ENCODE measurements around the gene TUBGCP4. TPM values are rescaled to one million over a fixed set of nuclear protein-coding genes. Genes with fewer than 3 reads are reported as not detected.

The TUBGCP4 gene
- total and polyA plus RNA-seq, 9 of the 15 experiments (the other 6 are each of a cell fraction or from before 2014, with no cell fraction given), result 10.7 to 50.2 (median 29.6) TPM

- TF ChIP-seq NR3C1 (CRISPR knock-in tag; IDR thresholded peaks at IDR 0.05), result no peak
- no peak for TF ChIP-seq POLR2G (IDR thresholded peaks at IDR 0.05; ENCODE audit: low read depth, low read length)
- no peak for TF ChIP-seq TCF15 (CRISPR knock-in tag; IDR thresholded peaks at IDR 0.05)
- no peak for TF ChIP-seq SMARCC2 (IDR thresholded peaks at IDR 0.05; ENCODE audit: low read depth)
- no peak for TF ChIP-seq ZNF449 (CRISPR knock-in tag; IDR thresholded peaks at IDR 0.05)
- TF ChIP-seq MAFF (IDR thresholded peaks at IDR 0.05; ENCODE audit: low read length), result peak; percentile 94
- TF ChIP-seq U2AF2 (optimal IDR thresholded peaks at IDR 0.05; ENCODE audit: low read depth, low read length), result no peak
- peak; percentile 96 for TF ChIP-seq CEBPB (tag; IDR thresholded peaks at IDR 0.05)
- no peak for TF ChIP-seq SRSF1 (IDR thresholded peaks at IDR 0.05; ENCODE audit: low read depth, low read length)
- no peak for TF ChIP-seq HOXB6 (CRISPR knock-in tag; IDR thresholded peaks at IDR 0.05; ENCODE audit: borderline replicate concordance)
- TF ChIP-seq PTRF (tag; IDR thresholded peaks at IDR 0.05), result no peak
- no peak for TF ChIP-seq NRF1 (conservative IDR thresholded peaks at IDR 0.05 in 1 of 2, IDR thresholded peaks at IDR 0.05 in 1 of 2)
- no peak for TF ChIP-seq TSC22D4 (tag; IDR thresholded peaks at IDR 0.05)
- no peak for TF ChIP-seq XRCC4 (IDR thresholded peaks at IDR 0.05; ENCODE audit: extremely low read depth, insufficient read depth, insufficient read length)
- TF ChIP-seq SUPT5H (IDR thresholded peaks at IDR 0.05), result no peak
- TF ChIP-seq IRF9 (tag; IDR thresholded peaks at IDR 0.05), result peak; percentile 62; the same call in 1 of the 2 replicates
- TF ChIP-seq TCF7L2 (IDR thresholded peaks at IDR 0.05; ENCODE audit: low read depth, low read length), result no peak
- no peak for TF ChIP-seq ZNF431 (CRISPR knock-in tag; IDR thresholded peaks at IDR 0.05)
- TF ChIP-seq ZNF253 (CRISPR knock-in tag; conservative IDR thresholded peaks at IDR 0.05), result no peak
- no peak for TF ChIP-seq ZBTB12 (CRISPR knock-in tag; IDR thresholded peaks at IDR 0.05)
- TF ChIP-seq AFF1 (IDR thresholded peaks at IDR 0.05; ENCODE audit: low read depth in 1 of 2, partially characterized antibody in 2 of 2), result peak; percentile 30
- TF ChIP-seq SMARCA4 (IDR thresholded peaks at IDR 0.05), result peak; percentile 80
Observed at GRCh38 chr15:43440721-43441281, 69.9 kb downstream of the TUBGCP4 start (continued).

All from K562 (cell line).